ENCODE results near the gene ANK3.

ANK3 gene

DNA sequence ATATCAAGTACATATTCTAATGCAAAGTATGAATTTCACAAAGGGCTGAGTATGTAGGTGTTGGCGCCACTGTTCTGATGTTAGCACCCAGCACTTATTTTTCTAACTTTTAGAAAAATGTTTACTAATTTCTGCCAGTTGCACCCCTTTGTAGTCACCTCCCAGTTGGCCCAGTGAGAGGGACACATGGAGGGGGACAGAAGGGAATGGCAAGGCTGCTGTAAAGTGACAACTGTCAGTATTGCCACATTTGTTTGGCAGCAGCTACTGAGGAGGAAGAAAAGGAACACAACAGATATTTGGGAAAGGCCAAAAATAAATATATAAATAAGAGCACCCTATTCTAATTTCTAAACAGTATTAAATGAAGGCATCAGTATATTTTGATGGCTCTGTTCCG lies 57.3 kb downstream of the ANK3 start:
- H3K9me3 Mint-ChIP-seq = peaks cover 16% of the 10 kb centered on the region
- H3K36me3 Mint-ChIP-seq (ENCODE audit: low read depth) = no peaks in the 10 kb centered on the region
- no peak overlapping the region for H3K27ac Mint-ChIP-seq
- no peak overlapping the region for H3K4me3 Mint-ChIP-seq
- TF ChIP-seq, protein P1, sequence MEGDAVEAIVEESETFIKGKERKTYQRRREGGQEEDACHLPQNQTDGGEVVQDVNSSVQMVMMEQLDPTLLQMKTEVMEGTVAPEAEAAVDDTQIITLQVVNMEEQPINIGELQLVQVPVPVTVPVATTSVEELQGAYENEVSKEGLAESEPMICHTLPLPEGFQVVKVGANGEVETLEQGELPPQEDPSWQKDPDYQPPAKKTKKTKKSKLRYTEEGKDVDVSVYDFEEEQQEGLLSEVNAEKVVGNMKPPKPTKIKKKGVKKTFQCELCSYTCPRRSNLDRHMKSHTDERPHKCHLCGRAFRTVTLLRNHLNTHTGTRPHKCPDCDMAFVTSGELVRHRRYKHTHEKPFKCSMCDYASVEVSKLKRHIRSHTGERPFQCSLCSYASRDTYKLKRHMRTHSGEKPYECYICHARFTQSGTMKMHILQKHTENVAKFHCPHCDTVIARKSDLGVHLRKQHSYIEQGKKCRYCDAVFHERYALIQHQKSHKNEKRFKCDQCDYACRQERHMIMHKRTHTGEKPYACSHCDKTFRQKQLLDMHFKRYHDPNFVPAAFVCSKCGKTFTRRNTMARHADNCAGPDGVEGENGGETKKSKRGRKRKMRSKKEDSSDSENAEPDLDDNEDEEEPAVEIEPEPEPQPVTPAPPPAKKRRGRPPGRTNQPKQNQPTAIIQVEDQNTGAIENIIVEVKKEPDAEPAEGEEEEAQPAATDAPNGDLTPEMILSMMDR (IDR thresholded peaks at IDR 0.05) = no peak
- no peaks in the 10 kb centered on the region for H3K4me1 Mint-ChIP-seq
- no peak for DNase-seq
- H3K27me3 Mint-ChIP-seq (ENCODE audit: low read depth, poor library complexity) = no peaks in the 10 kb centered on the region

DNA sequence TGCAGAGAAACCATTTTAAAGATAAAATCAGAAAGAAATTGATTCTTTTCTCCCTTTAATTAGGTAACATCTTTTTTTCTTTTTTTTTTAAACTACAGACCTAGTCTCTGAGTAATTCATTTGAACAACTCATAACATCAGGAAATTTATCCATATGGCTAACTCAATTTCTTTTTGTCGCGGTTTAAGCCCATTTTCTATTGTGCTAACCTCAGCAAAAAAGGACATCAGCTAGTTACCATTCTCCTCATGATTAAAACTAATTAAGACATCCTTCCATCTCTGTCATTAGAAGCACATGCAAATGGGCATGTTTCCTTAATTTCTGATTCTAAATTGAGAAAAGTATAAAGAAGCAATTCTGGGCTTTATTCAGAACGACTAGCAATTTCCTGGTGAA lies 57.8 kb downstream of the ANK3 start:
- DNase-seq = no peak
- Mint-ChIP-seq H3K27ac (no peak overlapping the region), H3K36me3 (ENCODE audit: low read depth) (no peaks in the 10 kb centered on the region), H3K4me1 (no peaks in the 10 kb centered on the region), H3K9me3 (peaks cover 16% of the 10 kb centered on the region), H3K4me3 (no peak overlapping the region), H3K27me3 (ENCODE audit: low read depth, poor library complexity) (no peaks in the 10 kb centered on the region)
- TF ChIP-seq, protein P1 (IDR thresholded peaks at IDR 0.05) = no peak

DNA sequence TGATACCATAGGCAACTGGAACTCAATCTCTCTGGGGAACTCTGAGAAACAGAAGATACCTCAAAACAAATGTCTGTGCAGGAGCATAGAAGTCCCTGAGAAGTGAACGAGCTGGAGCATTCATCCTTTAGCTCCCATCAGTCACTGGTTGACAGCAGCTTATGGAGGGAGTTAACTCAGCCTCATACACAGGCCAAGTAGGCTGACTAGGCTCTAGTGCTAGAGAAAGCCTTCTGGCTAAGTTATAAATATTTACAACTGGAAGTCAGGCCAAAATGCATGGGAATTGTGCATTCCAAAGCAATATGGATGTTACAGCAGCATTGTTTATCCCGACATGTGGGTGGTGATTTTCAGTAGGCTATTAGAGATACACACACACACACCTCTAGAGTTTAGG lies 66.5 kb downstream of the ANK3 start:
- no peaks in the 10 kb centered on the region for H3K27me3 Mint-ChIP-seq (ENCODE audit: low read depth, poor library complexity)
- no peaks in the 10 kb centered on the region for H3K9me3 Mint-ChIP-seq
- no peak for DNase-seq
- no peak overlapping the region for H3K27ac Mint-ChIP-seq
- H3K4me3 Mint-ChIP-seq = no peak overlapping the region
- peaks cover 4% of the 10 kb centered on the region for H3K4me1 Mint-ChIP-seq
- no peaks in the 10 kb centered on the region for H3K36me3 Mint-ChIP-seq (ENCODE audit: low read depth)
- TF ChIP-seq, protein P1 (IDR thresholded peaks at IDR 0.05) = no peak

DNA sequence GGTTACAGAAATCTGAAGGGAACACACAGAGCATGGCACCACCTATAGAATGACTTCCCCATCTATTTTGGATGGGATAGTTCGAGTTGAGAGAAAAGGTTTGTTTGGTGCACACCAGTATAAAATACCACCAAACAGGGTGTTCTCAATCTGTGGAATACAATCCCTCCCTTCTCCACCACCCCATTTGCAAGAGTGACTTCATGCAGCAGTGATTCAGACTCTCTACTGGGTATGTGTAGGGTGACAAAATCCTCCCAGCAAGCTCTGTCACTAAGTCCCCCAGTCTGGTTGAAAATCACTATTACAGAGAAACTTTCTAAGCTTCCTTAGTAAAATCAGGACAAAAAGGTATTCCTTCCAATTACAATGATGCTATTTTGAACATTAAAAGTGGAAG lies 69.0 kb downstream of the ANK3 start:
- Mint-ChIP-seq H3K4me3 (no peak overlapping the region), H3K4me1 (peaks cover 4% of the 10 kb centered on the region), H3K27ac (no peak overlapping the region), H3K9me3 (no peaks in the 10 kb centered on the region), H3K36me3 (ENCODE audit: low read depth) (no peaks in the 10 kb centered on the region), H3K27me3 (ENCODE audit: low read depth, poor library complexity) (peaks cover 2% of the 10 kb centered on the region)
- TF ChIP-seq, protein P1 (IDR thresholded peaks at IDR 0.05) = no peak
- DNase-seq = no peak

DNA sequence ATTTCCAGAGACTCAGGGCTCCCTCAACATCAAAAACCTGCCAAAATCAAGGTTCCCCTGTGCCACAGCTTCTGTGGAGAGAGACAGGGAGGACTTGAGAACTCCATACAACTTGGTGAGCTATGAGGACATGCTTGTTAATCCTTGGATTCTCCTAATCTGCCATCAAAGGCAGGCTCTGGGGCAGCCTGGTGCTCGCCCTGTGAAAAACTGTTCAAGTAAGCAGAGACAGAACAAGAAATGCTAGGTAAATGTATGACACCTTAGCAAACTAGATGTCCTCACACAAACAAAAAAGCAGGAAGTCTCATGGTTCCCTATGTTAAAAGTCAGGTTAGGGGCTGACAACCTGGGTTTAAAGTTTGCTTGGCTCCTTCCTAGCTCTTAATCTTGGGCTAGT lies 73.6 kb downstream of the ANK3 start:
- Mint-ChIP-seq H3K27ac (no peak overlapping the region), H3K4me1 (peaks cover 15% of the 10 kb centered on the region), H3K4me3 (no peak overlapping the region), H3K27me3 (ENCODE audit: low read depth, poor library complexity) (peaks cover 3% of the 10 kb centered on the region), H3K36me3 (ENCODE audit: low read depth) (no peaks in the 10 kb centered on the region), H3K9me3 (no peaks in the 10 kb centered on the region)
- no peak for DNase-seq
- TF ChIP-seq, protein P1 (IDR thresholded peaks at IDR 0.05) = no peak

DNA sequence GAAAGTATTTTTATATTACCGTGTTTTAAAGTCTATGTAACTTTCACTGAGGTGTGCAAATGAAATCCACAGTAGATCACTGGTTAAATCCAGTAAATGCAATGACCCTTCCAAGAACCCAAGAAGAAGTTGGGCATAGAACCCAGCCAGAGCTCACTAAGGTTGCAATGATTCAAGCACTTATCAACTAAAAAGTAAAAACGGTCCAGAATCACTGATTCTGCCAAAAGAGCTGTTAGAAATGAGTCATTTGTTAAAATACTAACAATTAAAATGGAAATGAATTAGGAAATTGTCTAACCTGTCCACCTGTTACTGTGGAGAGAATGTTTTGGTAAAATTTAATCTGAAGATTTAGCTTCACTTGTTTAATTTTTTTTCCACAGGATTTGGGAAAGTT lies 74.4 kb downstream of the ANK3 start:
- Mint-ChIP-seq H3K9me3 (no peaks in the 10 kb centered on the region), H3K4me3 (no peak overlapping the region), H3K27me3 (ENCODE audit: low read depth, poor library complexity) (peaks cover 3% of the 10 kb centered on the region), H3K27ac (no peak overlapping the region), H3K4me1 (peaks cover 23% of the 10 kb centered on the region), H3K36me3 (ENCODE audit: low read depth) (no peaks in the 10 kb centered on the region)
- TF ChIP-seq, protein P1 (IDR thresholded peaks at IDR 0.05) = no peak
- no peak for DNase-seq
